HG03558 (cell line): ENCODE measurements around the gene GLIPR1L2.
"Not testable (repeated sequence)": the region's sequence is repeated elsewhere in the genome, so short reads cannot be mapped to it uniquely, and the experiment has no call there.

ENCODE experiments used
- ATAC-seq: cut with Tn5 transposase; IDR thresholded peaks from one replicate; pipeline ENCODE4 v1.9.1; 2021; ENCODE audit warnings: moderate number of reproducible peaks; ENCODE audit not compliant: unreplicated experiment; ENCODE audit errors: extremely low read depth

GLIPR1L2 gene

DNA sequence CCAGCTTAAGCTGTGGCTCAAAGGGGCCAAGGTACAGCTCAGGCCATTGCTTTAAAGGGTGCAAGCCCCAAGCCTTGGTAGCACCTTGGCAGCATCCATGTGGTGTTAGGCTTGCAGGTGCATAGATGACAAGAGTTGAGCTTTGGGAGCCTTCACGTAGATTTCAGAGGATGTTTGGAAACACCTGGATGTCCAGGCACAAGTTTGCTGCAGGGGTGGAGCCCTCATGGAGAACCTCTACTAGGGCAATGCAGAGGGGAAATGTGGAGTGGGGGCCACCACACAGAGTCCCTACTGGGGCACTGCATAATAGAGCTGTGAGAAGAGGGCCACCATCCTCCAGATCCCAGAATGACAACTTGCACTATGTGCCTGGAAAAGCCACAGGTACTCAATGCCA, 37.9 kb downstream of the GLIPR1L2 start:
- ATAC-seq = no peak

DNA sequence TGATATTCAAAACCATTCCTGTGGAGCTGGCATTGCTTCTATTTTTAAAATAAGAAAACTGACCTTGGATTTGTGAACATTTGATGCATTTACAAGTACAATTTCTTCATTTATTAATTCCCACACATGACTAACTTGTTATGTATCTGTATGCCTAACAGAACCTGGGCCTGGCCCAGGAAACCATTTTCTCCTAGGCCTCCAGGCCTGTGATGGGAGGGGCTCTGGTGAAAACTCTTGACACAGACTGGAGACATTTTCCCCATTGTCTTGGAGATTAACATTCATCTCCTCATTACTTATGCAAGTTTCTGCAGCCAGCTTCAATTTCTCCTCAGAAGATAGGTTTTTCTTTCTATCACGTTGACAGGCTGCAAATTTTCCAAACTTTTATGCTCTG, 42.0 kb downstream of the GLIPR1L2 start:
- no peak for ATAC-seq

DNA sequence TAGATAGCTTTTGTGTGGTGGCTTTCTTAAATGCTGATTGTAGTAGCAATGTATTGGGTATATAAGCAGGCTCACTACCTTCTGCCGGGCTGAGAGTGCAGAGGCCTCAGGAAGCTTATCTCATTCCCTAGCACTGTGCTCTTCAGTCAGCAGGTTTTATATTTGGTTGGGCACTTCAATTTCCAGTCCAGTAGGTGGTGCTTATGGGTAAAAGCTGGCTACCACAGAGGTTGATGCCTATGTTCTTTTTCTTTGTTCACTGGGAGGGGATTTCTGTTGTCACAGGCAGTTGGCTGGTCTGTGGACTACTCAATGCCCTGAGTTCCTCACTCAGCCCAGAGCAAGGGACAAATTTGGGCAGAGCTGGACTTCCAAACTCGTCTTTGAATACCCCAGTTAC, 46.7 kb downstream of the GLIPR1L2 start:
- ATAC-seq = no peak

DNA sequence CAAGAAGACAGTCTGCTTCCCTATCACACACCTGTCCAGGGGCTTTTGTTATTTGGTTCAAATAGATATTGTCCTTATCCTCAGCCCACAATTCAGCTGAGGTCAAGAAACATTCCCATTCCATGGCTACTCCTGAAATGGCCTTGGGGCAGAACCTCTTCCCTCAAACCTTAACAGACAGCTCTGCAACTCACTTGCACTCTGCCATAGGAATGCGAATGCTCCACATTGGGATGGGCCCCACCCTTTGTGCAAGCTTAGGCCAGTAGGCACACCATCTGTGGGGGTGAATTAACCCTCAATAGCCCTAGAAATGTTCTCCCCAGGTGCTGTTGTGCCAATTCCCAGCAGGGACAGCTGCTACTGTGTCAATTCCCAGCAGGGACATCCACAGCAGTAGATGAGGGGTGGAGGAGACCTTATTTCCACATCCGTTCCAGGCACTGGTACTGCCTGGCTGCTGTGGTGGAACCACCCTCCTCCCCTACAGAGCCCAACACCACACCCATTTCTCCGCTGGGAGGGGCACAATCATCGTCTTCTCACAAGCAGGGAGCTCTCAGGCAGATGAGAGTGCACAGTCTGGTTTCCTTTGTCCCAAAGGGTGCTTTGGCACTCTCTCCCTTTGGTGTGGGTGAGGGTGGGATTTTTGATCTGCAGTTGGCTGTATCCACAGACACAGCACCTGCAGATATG, 47.3 kb downstream of the GLIPR1L2 start:
- ATAC-seq = no peak

DNA sequence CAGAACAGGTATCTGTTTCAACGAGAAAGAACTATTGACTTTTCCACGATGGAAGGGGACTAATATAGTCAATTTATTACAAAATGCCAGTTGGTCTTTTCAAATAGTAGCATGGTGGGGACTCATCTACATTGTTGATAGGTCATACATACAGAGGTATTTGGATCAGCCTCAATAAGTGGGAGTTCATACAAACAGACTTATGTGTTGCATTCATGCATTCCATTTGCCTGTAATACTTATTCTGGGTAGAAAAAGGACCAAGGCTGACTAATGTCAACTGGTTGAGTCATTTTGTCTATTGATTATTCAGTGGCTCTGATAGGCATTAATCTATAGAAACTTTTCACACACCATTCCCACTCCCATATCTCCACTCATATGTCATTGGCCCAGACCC, 48.2 kb downstream of the GLIPR1L2 start:
- ATAC-seq = no peak

DNA sequence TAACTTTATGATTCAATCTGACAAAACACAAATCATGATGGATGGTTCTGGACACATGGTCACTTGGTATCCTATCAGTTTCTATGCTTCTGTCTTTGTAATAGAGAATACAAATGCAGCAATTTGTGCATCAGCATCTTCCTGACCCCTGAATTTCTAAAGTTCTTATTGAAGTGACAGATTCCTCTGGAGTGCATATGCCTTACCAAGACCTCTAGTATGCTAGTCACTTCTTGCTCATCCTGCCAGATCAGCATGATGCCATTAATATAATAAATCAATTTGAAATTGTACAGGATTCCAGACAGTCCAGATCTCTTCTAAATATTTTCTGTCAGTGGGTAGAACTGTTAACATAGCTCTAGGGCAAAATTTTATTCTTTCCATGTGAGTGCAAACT, 49.0 kb downstream of the GLIPR1L2 start:
- no peak for ATAC-seq

DNA sequence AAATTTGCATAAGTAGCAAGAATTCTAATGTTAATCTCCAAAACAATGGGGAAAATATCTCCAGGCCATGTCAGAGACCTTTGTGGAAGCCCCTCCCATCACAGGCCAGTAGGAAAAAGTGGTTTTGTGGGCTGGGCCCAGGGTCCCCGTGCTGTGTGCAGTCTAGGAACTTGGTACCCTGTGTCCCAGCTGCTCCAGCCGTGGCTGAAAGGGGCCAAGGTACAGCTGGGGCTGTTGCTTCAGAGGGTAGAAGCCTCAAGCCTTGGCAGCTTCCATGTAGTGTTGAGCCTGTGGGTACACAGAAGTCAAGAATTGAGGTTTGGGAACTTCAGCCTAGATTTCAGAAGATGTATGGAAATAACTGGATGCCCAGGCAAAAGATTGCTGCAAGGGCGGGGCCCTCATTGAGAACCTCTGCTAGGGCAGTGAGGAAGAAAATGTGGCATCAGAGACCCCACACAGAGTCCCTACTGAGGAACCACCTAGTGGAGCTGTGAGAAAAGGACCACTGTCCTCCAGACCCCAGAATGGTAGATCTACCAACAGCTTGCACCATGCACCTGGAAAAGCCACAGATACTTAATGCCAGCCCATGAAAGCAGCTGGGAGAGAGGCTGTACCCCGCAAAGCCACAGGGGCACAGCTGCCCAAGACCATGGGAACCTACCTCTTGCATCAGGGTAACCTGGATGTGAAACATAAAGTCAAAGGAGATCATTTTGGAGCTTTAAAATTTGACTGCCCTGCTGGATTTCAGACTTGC, 51.0 kb downstream of the GLIPR1L2 start:
- not testable (repeated sequence) for ATAC-seq

DNA sequence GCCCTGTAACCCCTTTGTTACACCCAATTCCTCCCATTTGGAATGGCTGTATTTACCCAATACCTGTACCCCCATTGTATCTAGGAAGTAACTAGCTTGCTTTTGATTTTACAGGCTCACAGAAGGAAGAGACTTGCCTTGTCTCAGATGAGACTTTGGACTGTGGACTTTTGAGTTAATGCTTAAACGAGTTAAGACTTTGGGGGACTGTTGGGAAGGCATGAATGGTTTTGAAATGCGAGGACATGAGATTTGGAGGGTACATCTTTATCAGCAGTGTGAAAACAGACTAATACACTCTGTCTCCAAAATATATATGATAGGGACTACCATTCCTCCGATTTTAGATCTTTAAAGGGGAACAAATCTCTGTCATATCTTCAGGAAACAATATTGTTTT, 51.6 kb downstream of the GLIPR1L2 start:
- not testable (repeated sequence) for ATAC-seq

DNA sequence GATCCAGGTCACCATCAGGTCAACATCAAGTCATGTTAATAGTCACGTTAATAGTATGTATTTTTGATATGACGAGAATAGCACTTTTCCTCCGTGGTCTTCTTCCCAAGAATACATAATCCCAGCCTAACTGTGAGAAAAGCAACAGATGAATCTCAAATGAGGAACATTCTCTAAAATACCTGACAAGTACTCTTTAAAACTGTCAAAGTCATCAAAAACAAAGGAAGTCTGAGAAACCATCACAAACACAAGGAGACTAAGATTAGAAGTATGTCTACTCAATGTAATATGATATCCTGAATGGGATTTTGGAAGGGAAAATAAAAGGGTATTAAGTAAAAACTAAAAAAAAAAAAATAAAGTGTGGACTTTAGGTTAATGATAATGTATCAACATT, 52.8 kb downstream of the GLIPR1L2 start:
- no peak for ATAC-seq

DNA sequence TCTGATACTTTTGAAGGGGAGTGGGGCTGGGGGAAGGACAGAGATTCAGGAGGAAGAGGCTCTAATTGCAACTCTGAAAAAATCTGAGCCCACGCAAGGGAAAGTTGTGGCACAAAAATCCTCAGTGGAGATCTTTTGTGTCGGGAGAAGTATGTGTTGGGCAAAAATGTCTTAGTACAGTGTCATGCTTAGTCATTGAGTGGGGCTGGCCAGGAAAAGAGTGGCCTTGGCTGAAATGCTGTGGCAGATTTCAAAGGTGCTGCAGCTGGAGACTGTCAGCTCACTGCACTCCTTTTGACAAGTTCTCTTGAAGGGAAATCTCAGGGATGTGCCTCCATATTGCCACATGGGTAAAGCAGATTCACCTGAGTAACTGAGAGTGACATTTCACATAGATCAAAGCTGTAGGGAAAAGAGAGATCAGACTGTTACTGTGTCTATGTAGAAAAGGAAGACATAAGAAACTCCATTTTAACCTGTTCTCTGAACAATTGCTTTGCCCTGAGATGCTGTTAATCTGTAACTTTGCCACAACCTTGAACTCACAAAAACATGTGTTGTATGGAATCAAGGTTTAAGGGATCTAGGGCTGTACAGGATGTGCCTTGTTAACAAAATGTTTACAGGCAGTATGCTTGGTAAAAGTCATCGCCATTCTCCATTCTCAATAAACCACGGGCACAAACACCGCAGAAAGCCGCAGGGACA, 53.7 kb downstream of the GLIPR1L2 start:
- ATAC-seq = no peak

DNA sequence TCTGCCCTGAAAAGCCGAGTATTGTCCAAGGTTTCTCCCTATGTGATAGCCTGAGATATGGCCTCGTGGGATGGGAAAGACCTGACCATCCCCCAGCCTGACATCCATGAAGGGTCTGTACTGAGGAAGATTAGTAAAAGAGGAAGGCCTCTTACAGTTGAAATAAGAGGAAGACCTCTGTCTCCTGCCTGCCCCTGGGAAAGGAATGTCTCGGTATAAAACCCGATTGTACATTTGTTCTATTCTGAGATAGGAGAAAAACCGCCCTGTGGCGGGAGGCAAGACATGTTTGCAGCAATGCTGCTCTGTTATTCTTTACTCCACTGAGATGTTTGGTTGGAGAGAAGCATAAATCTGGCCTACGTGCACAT, 54.2 kb downstream of the GLIPR1L2 start:
- ATAC-seq = not testable (repeated sequence)

DNA sequence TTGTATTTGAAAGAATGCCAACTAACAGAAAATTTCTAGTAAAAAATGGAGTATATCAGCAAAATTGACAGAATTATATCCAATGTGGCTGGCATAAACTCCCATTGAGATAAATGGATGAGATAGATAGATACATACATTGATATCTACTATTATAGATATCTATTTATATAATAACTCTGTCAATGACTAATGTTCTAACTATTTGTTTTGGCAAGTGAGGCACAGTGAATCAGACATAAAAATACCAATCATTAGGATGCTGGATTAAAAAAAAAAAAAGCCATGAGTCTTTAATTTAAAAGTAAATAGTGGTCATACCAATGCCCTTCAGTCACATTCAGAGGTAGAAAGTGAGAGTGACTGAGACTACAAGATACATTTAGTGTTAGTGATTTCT, 56.0 kb downstream of the GLIPR1L2 start:
- no peak for ATAC-seq

DNA sequence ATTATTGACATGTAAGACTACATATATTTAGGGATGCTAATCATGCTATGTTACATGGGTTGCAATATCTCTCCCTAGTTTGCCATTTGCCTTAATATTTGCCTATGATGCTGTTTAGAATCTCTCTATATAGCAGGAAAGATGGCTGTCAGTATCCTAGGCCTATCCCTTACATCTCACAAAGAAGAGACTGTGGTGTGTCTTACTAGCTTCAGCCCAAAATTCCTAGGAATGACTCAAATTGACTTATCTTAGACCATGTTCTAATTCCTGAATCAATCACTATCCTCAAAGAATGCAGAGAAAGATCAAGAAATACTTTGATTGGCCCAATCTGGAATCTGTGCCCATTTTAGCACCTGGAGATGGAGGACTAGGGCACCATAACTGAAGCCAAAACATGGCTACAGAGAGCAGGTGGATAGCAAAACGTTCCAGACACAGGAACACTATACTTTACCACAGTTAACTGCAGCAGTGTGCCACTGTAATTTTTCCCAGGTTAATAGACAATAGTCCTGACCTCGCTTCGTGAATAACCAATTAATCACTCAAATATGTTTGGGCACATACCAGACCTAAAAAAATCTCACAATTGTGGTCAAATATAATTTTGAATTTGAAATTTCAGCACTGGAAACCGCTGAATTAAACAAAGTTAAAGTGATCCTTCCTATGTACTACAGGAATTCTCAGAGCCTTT, 57.0 kb downstream of the GLIPR1L2 start:
- no peak for ATAC-seq

DNA sequence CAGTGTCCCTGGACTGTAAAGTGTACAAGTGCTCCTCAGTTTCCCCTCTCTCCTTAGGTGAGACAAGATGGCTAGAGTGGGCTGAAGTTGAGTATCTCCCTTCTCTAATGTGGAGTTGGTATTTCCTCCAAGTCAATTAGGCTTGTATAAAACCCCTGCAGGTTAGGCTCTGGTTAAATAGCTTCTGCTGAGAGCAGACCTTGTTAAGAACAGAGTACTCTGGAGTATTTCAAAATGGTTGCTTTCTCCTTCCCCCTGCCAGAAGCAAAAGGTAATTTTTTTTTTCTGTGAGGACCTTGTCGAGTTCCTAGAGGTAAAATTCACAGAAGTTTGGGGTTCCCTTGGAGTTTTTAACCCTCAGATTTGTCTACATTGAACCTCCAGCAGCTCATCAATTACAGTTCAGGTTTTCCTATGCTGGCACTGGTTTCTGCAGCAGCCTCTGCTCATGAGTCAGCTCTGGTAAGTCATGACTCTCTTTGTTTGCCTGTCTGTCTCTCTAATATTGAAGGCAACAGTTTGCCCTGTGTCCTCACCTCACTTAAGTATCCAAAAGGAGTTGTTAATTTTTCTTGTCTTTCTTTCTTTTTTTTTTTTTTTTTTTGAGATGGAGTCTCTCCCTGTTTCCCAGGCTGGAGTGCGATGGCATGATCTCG, 61.9 kb downstream of the GLIPR1L2 start:
- no peak for ATAC-seq

DNA sequence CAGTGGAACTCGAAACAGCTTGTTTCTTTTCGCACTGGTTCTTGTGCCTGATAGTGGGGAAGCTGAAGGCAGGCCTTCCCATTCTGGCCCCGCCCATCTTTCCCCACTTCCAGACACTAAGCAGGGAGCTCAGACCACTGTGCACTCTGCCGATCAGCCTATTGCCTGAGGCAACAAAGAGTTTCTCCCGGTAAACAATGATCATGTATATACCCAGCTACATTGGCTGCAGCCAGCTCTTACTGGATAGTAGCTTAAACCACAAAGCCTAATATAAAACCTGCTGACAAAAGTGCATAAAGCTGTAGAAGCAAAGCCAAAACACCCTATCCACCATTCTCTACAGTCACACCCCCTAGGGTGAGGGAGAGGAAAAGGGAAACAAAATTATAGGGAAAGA, 65.0 kb downstream of the GLIPR1L2 start:
- no peak for ATAC-seq

DNA sequence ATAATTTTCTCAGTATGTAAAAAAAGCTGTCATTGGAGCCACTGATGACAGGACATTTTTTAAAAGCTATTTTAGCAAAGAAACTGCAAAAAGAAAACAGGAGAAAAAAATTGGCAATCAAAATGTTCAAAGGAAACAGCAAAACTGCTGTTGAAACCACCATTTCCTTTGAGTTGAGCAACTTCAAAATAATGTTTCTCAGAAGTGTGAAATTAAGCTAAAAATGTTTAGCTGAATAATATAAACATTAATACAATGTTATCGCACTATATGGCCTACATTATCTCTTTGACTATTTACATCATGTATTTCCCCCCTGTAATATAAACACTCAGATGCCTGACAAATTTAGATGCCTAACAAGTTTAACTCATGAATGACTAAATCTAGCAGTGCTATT, 66.3 kb downstream of the GLIPR1L2 start:
- no peak for ATAC-seq

DNA sequence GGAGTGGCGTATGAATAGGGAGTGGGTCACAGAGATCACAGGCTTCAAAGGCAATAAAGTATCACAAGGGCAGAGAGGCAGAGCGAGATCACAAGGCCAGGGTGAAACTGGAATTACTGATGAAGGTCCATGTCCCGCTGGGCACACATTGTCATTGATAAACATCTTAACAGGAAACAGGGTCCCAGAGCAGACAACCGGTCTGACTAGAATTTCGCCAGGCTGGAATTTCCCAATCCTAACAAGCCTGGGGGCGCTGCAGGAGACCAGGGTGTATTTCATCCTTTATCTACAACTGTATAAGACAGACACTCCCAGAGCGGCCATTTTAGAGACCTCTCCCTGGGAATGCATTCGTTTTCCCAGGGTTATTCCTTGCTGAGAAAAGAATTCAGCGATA, 67.0 kb downstream of the GLIPR1L2 start:
- ATAC-seq = not testable (repeated sequence)

DNA sequence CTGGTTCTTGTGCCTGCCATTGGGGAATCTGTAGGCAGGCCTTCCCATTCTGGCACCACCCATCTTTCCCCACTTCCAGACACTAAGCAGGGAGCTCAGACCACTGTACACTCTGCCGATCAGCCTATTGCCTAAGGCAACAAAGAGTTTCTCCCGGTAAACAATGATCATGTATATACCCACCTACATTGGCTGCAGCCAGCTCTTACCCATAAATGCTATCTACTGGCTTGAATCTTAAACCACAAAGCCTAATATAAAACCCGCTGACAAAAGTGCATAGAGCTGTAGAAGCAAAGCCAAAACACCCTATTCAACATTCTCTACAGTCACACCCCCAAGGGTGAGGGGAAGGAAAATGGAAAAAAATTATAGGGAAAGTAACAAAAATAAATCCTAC, 68.9 kb downstream of the GLIPR1L2 start:
- ATAC-seq = no peak

DNA sequence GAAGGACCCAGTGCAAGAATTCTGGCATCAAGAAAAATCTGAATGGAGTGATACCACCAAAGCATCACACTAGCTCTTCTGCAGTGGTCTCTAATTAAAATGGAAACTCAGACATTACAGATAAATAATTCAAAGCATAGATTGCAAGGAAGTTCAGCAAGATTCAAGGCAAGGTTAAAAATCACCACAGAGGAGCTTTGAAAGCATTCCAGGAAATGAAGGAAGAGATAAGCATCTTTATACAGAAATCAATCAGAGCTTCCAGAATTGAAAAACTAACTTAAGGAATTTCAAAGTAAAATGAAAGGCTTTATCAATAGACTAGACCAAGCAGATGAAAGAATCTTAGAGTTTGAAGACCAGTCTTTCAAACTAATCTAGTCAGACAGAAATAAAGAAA, 69.3 kb downstream of the GLIPR1L2 start:
- no peak for ATAC-seq
